H1 (cell line): ENCODE data around the gene FBLN2. TPM values are rescaled to one million over a fixed set of nuclear protein-coding genes. Genes with fewer than 3 reads are reported as not detected.

ENCODE experiments used
- CTCF ChIA-PET: fragments of 300-600 bp; sonication (Branson Sonifier 250); formaldehyde crosslinking; loops from one replicate; lab custom pipeline; 2021; ENCODE audit not compliant: partially characterized antibody; lab: Charles Lee
- POLR2A ChIA-PET: fragments of 300-600 bp; sonication (Branson Sonifier 250); formaldehyde crosslinking; loops from one replicate; lab custom pipeline; 2021; ENCODE audit warnings: inconsistent platforms; ENCODE audit not compliant: partially characterized antibody; lab: Charles Lee
- DNase-seq, 2 experiments: peaks; one replicate each; pipeline versions ENCODE4 v3.0.0 to v3.0.0-alpha.2; 2010 to 2022; ENCODE audit warnings: low spot score in 2 of 2, low read depth in 1 of 2, mixed read lengths in 1 of 2
- FAIRE-seq: peaks from 2 replicates; lab custom pipeline; 2011; peaks lifted over from hg19 to GRCh38; lab: Jason Lieb, UNC
- H2AFZ ChIP-seq: 2 replicates; pipeline ENCODE4 v1.8.1; 2012; ENCODE audit warnings: low read length, inconsistent platforms
- H2AK5ac ChIP-seq: 2 replicates; pipeline ENCODE4 v1.6.1; 2013; ENCODE audit warnings: low read depth, low read length
- H2BK120ac ChIP-seq: replicated peaks from 2 replicates; pipeline ENCODE3; 2013; ENCODE audit warnings: low read depth, low read length, inconsistent platforms
- H2BK12ac ChIP-seq: 2 replicates; pipeline ENCODE4 v1.6.1; 2013; ENCODE audit warnings: low read depth, low read length
- H2BK15ac ChIP-seq: 2 replicates; pipeline ENCODE4 v1.6.1; 2013; ENCODE audit warnings: low read length
- H2BK20ac ChIP-seq: 2 replicates; pipeline ENCODE4 v1.6.1; 2013; ENCODE audit warnings: low read length
- H2BK5ac ChIP-seq: 2 replicates; pipeline ENCODE4 v1.6.1; 2013; ENCODE audit warnings: low read depth, low read length
- H3K14ac ChIP-seq: 2 replicates; pipeline ENCODE4 v1.6.1; 2013; ENCODE audit warnings: inconsistent platforms; ENCODE audit not compliant: insufficient read length
- H3K18ac ChIP-seq: 2 replicates; pipeline ENCODE4 v1.6.1; 2013; ENCODE audit warnings: low read length; ENCODE audit errors: extremely low read depth
- H3K23ac ChIP-seq: 2 replicates; pipeline ENCODE4 v1.6.1; 2013; ENCODE audit warnings: inconsistent platforms; ENCODE audit not compliant: insufficient read length
- H3K23me2 ChIP-seq: 2 replicates; pipeline ENCODE4 v1.6.1; 2013; ENCODE audit warnings: low read depth, low read length
- H3K27ac ChIP-seq: 2 replicates; pipeline ENCODE4 v1.6.1; 2011; ENCODE audit warnings: low read depth, low read length, inconsistent platforms
- H3K27me3 ChIP-seq, 4 experiments: replicated peaks in 1 of 4; 1 replicate in 1 of 4; 2 replicates in 3 of 4; pipeline versions ENCODE4 v1.6.1 to v1.8.1; 2011 to 2013; ENCODE audit warnings: low read length in 3 of 4, mild to moderate bottlenecking in 3 of 4, inconsistent platforms in 2 of 4, mixed read lengths in 2 of 4, moderate library complexity in 1 of 4; ENCODE audit not compliant: control insufficient read depth in 3 of 4, insufficient read depth in 3 of 4; ENCODE audit errors: extremely low read depth in 1 of 4
- H3K36me3 ChIP-seq, 4 experiments: 2 replicates each; pipeline versions ENCODE4 v1.6.1 to v1.8.1; 2011 to 2013; ENCODE audit warnings: mild to moderate bottlenecking in 4 of 4, low read length in 3 of 4, moderate library complexity in 2 of 4, control low read depth in 1 of 4, inconsistent platforms in 1 of 4; ENCODE audit not compliant: insufficient read depth in 4 of 4, control insufficient read depth in 2 of 4
- H3K4ac ChIP-seq: replicated peaks from 2 replicates; pipeline ENCODE3; 2013; ENCODE audit warnings: low read length, low read depth, mixed read lengths, inconsistent platforms; ENCODE audit not compliant: insufficient read length
- H3K4me1 ChIP-seq, 4 experiments: replicated peaks in 1 of 4; 1 replicate in 1 of 4; 2 replicates in 3 of 4; pipeline versions ENCODE4 v1.6.1 to v1.8.1; 2011 to 2013; ENCODE audit warnings: low read length in 3 of 4, inconsistent platforms in 2 of 4, mixed read lengths in 1 of 4; ENCODE audit not compliant: insufficient read depth in 4 of 4, control insufficient read depth in 3 of 4
- H3K4me2 ChIP-seq, 2 experiments: 2 replicates each; pipeline versions ENCODE4 v1.6.1 to v1.8.1; 2011 to 2013; ENCODE audit warnings: low read depth in 2 of 2, low read length in 2 of 2, control low read depth in 1 of 2, inconsistent platforms in 1 of 2, mild to moderate bottlenecking in 1 of 2; ENCODE audit not compliant: insufficient read depth in 1 of 2
- H3K4me3 ChIP-seq, 4 experiments: fragments of 200-600, 300-600 bp in 1 of 4; sonication (generic), shearing (Covaris generic), sonication (Bioruptor Twin) in 1 of 4; 2 replicates each; pipeline versions ENCODE4 v1.5.1 to v1.8.1; 2011 to 2016; ENCODE audit warnings: low read length in 4 of 4, low read depth in 3 of 4, control low read depth in 2 of 4, inconsistent platforms in 2 of 4, mild to moderate bottlenecking in 2 of 4, mixed read lengths in 1 of 4, moderate library complexity in 1 of 4; ENCODE audit not compliant: insufficient read depth in 2 of 4; ENCODE audit errors: extremely low read depth in 1 of 4
- H3K56ac ChIP-seq: replicated peaks from 2 replicates; pipeline ENCODE3; 2013; ENCODE audit warnings: low read depth, mild to moderate bottlenecking, mixed read lengths, low read length, inconsistent platforms; ENCODE audit not compliant: insufficient read length
- H3K79me1 ChIP-seq: 2 replicates; pipeline ENCODE4 v1.6.1; 2013; ENCODE audit warnings: low read depth, low read length, control low read depth
- H3K79me2 ChIP-seq, 2 experiments: 2 replicates each; pipeline versions ENCODE4 v1.6.1 to v1.8.1; 2012 to 2013; ENCODE audit warnings: low read length in 2 of 2, mild to moderate bottlenecking in 2 of 2, inconsistent platforms in 1 of 2; ENCODE audit not compliant: insufficient read depth in 2 of 2, control insufficient read depth in 1 of 2
- H3K9ac ChIP-seq, 4 experiments: replicated peaks in 1 of 4; 1 replicate in 1 of 4; 2 replicates in 3 of 4; pipeline versions ENCODE4 v1.6.1 to v1.8.1; 2011 to 2013; ENCODE audit warnings: low read depth in 3 of 4, low read length in 3 of 4, control low read depth in 2 of 4, mild to moderate bottlenecking in 2 of 4, moderate library complexity in 2 of 4, inconsistent platforms in 1 of 4; ENCODE audit errors: extremely low read depth in 1 of 4
- H3K9me3 ChIP-seq, 2 experiments: 2 replicates each; pipeline versions ENCODE4 v1.6.1 to v1.8.1; 2012 to 2013; ENCODE audit warnings: mild to moderate bottlenecking in 2 of 2, moderate library complexity in 2 of 2, control low read depth in 1 of 2, inconsistent platforms in 1 of 2, low read depth in 1 of 2, low read length in 1 of 2, mixed read lengths in 1 of 2; ENCODE audit not compliant: insufficient read depth in 2 of 2
- H4K20me1 ChIP-seq, 2 experiments: replicated peaks in 1 of 2; 2 replicates each; pipeline versions ENCODE3 to v1.8.1; 2011 to 2013; ENCODE audit warnings: inconsistent platforms in 2 of 2, low read length in 2 of 2, mild to moderate bottlenecking in 1 of 2; ENCODE audit not compliant: insufficient read depth in 2 of 2, control insufficient read depth in 1 of 2
- H4K5ac ChIP-seq: 2 replicates; pipeline ENCODE4 v1.6.1; 2013; ENCODE audit warnings: low read length, low read depth, mixed read lengths, inconsistent platforms; ENCODE audit not compliant: insufficient read length
- H4K8ac ChIP-seq: 2 replicates; pipeline ENCODE4 v1.8.0; 2013; ENCODE audit warnings: mild to moderate bottlenecking, moderate library complexity, low read length, inconsistent platforms; ENCODE audit not compliant: insufficient read depth; ENCODE audit errors: extremely low read depth
- H4K91ac ChIP-seq: replicated peaks from 2 replicates; pipeline ENCODE3; 2013; ENCODE audit warnings: low read length, mixed read lengths, inconsistent platforms; ENCODE audit not compliant: insufficient read length
- POU5F1 ChIP-seq: IDR thresholded peaks from 2 replicates; pipeline ENCODE4 v1.6.1; 2011; ENCODE audit warnings: low read depth, mild to moderate bottlenecking, low read length, moderate library complexity
- WGBS, 2 experiments: shearing (Covaris generic) in 1 of 2; methylation state at CpG; one replicate each; pipeline versions ENCODE4 v1.1.6 to v1.1.7; 2013 to 2015; ENCODE audit warnings: low lambda C conversion rate in 2 of 2, mixed read lengths in 2 of 2, inconsistent platforms in 1 of 2, low coverage in 1 of 2, missing lambda C conversion rate in 1 of 2; ENCODE audit not compliant: insufficient replicate concordance in 2 of 2, insufficient coverage in 1 of 2, insufficient read length in 1 of 2; ENCODE audit errors: extremely low coverage in 1 of 2, missing lambda C conversion rate in 1 of 2; 5-methylcytosine and 5-hydroxymethylcytosine counted together
- polyA plus RNA-seq, 7 experiments: library from polyadenylated mRNA; depleted of rRNA in 3 of 7; stranded (reverse) in 5 of 7; unstranded in 2 of 7; fragments of >200 nt in 5 of 7; fragments of 200-250 nt in 2 of 7; gene quantifications; 1 replicate in 5 of 7; 2 replicates in 1 of 7; 4 replicates in 1 of 7; pipeline versions ENCODE4 v1.2.1 to v1.2.3, GENCODE V29; 2011 to 2013; ENCODE audit warnings: missing spikeins in 2 of 7, mixed read lengths in 2 of 7
- total RNA-seq: library from RNA; stranded (reverse); fragmentation: NEBNext Ultra II Directional; extraction: Animal tissue kit (Norgen Biotek cat#: 25700); gene quantifications from 2 replicates; pipeline ENCODE4 v1.2.1, GENCODE V29; 2021

The FBLN2 gene
- total and polyA plus RNA-seq, 2 of the 8 experiments (the other 6 are each of a cell fraction or from before 2014, with no cell fraction given), result 17.4 to 24.2 TPM

DNA sequence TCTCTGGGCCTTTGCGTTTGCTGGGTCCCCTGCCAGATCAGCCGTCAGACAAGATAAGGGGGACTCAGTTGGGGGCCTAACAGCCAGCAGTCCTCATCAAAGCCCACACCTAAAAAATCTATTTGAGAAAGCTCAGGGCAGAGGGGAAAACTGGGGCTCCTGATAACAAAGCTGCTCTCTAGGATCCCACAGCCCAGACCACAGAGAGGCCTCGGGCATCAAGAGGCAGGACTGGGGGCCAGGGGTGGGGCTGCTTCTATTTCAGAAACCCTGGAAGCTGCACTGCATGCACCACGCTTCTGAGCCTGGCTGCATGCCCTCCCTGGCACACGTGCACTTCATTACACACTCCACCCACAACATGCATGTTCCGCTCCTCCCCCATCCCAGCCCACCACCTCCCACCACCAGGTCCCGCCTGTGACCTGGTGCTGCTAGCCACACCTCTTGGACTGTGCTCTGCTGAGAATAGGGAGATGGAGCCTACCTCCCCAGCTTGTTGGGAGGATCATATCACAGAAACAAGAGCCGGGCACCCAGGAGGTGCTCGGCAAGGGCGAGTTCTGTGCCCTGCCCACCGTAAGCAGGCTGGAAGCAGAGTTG, 26.6 kb downstream of the FBLN2 start:
- no peaks in the 10 kb centered on the region for H3K9me3 ChIP-seq
- FAIRE-seq (no peak), DNase-seq (no peak)
- ChIA-PET POLR2A (interaction anchor here (1.1 to 1.8 kb wide), 2 partner anchors 12 to 14 kb away, joined by 3 to 6 read pairs; no protein-coding TSS in a partner anchor), CTCF (interaction anchor here (0.7 to 3.0 kb wide), 8 partner anchors 9 to 80 kb away, joined by 3 to 18 read pairs (median 3); no protein-coding TSS in a partner anchor)
- H2BK12ac ChIP-seq, result peak overlapping the region; percentile 87; the same call in 1 of the 2 replicates
- H3K56ac ChIP-seq, result no peak overlapping the region
- no peak overlapping the region for H2AFZ ChIP-seq
- H2AK5ac ChIP-seq, result 0 out of 2 replicates have a peak overlapping the region, but pooled peaks have one; percentile 76
- H3K23ac ChIP-seq, result no peak overlapping the region
- no peak overlapping the region for H3K4me2 ChIP-seq
- peaks cover 0 to 23% (median 9%) of the 10 kb centered on the region in 4 experiments; a peak in 5 of 7 replicates for H3K4me1 ChIP-seq
- H2BK15ac ChIP-seq, result no peak overlapping the region
- no peak overlapping the region for H3K18ac ChIP-seq
- no peak overlapping the region for H3K27ac ChIP-seq
- no peaks in the 10 kb centered on the region for H3K23me2 ChIP-seq
- no peak overlapping the region for H3K9ac ChIP-seq
- no peak overlapping the region for H3K4me3 ChIP-seq
- no peaks in the 10 kb centered on the region for H3K36me3 ChIP-seq
- H3K79me1 ChIP-seq, result no peaks in the 10 kb centered on the region; the same call in 1 of the 2 replicates
- peak overlapping the region; percentile 67 for H4K91ac ChIP-seq
- no peak overlapping the region for H4K5ac ChIP-seq
- 0 out of 2 replicates have a peak overlapping the region, but pooled peaks have one; percentile 49 for H2BK5ac ChIP-seq
- peak overlapping the region; percentile 54 for H3K4ac ChIP-seq
- WGBS, 2 experiments, result 86% methylated on average over 10 of the region's 11 CpGs; no CpG with 5 or more reads in 1 of the 2 experiments
- H3K27me3 ChIP-seq, result no peaks in the 10 kb centered on the region; a peak in 1 of 7 replicates
- H2BK120ac ChIP-seq, result no peak overlapping the region
- peaks cover 0 to 4% of the 10 kb centered on the region in 2 experiments for H4K20me1 ChIP-seq
- no peaks in the 10 kb centered on the region for H3K79me2 ChIP-seq
- H2BK20ac ChIP-seq, result peak overlapping the region; percentile 93; the same call in 1 of the 2 replicates
- peak overlapping the region; percentile 41; the same call in 1 of the 2 replicates for H4K8ac ChIP-seq
- no peak overlapping the region for H3K14ac ChIP-seq
- TF ChIP-seq POU5F1, result no peak
